Raji (cell line): ENCODE measurements around the gene BRINP3.

Experiments used
- POLR2A ChIP-seq: IDR thresholded peaks from 2 replicates; pipeline ENCODE4 v1.6.1; 2011; ENCODE audit warnings: low read depth, low read length, control low read depth; ENCODE audit not compliant: insufficient read depth

The BRINP3 gene

GRCh38 chr1:190472494-190472893 is 5.2 kb downstream of the BRINP3 start:
- TF ChIP-seq POLR2A, result no peak

- TF ChIP-seq POLR2A, result no peak
Measured at GRCh38 chr1:190472042-190472441, 5.6 kb downstream of the BRINP3 start.

- no peak for TF ChIP-seq POLR2A
Measured at GRCh38 chr1:190464690-190465089, 13.0 kb downstream of the BRINP3 start.

- TF ChIP-seq POLR2A, result no peak
Measured at GRCh38 chr1:190456129-190456528, 21.5 kb downstream of the BRINP3 start.

- no peak for TF ChIP-seq POLR2A
Measured at GRCh38 chr1:190455631-190456030, 22.0 kb downstream of the BRINP3 start.

GRCh38 chr1:190453550-190453949 is 24.1 kb downstream of the BRINP3 start:
- no peak for TF ChIP-seq POLR2A

- no peak for TF ChIP-seq POLR2A
Measured at GRCh38 chr1:190452272-190452848, 25.3 kb downstream of the BRINP3 start.

GRCh38 chr1:190444464-190444863 is 33.2 kb downstream of the BRINP3 start:
- TF ChIP-seq POLR2A, result no peak

GRCh38 chr1:190439447-190439846 is 38.2 kb downstream of the BRINP3 start:
- no peak for TF ChIP-seq POLR2A

GRCh38 chr1:190436615-190437014 is 41.0 kb downstream of the BRINP3 start:
- TF ChIP-seq POLR2A, result no peak

GRCh38 chr1:190429932-190430331 is 47.7 kb downstream of the BRINP3 start:
- no peak for TF ChIP-seq POLR2A

- no peak for TF ChIP-seq POLR2A
Measured at GRCh38 chr1:190429141-190429540, 48.5 kb downstream of the BRINP3 start.

GRCh38 chr1:190416239-190416638 is 61.4 kb downstream of the BRINP3 start:
- TF ChIP-seq POLR2A, result no peak

GRCh38 chr1:190413142-190413541 is 64.5 kb downstream of the BRINP3 start:
- no peak for TF ChIP-seq POLR2A

GRCh38 chr1:190403402-190403801 is 74.3 kb downstream of the BRINP3 start:
- no peak for TF ChIP-seq POLR2A

- TF ChIP-seq POLR2A, result no peak
Measured at GRCh38 chr1:190399233-190399632, 78.4 kb downstream of the BRINP3 start.

GRCh38 chr1:190391582-190391981 is 86.1 kb downstream of the BRINP3 start:
- no peak for TF ChIP-seq POLR2A
